ENCODE data around the gene NXF3. TPM values are rescaled to one million over a fixed set of nuclear protein-coding genes. Genes with fewer than 3 reads are reported as not detected.
"Not testable (repeated sequence)": the region's sequence is repeated elsewhere in the genome, so short reads cannot be mapped to it uniquely, and the experiment has no call there.

Gene NXF3
- polyA plus RNA-seq, 1 experiment = not detected

DNA sequence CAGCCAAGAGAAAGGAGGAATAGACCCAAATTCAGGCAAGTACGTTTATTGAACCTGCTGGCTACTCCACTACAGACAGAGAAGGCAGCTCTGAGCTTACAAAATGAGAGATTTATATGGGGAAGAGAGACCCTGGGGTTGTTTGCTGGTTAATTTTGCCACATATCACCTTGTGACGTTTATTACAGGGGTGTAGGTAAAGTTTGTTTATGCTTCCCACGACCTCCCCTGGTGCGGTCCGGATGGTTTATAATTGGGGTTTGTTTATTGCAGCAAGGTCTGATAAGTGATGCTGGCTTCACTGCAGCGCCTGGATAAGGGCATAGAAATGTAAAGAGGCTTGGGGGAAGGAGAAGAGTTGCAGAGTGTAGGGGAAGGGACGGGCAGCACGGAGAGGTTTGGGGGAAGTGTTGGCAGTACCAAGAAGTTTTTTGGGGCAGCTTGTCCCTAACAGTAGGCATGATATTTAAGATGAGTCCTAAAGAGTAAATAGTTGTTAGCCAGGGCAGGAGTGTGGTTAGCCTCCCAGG is 41.6 kb downstream of the NXF3 start:
- ChIA-PET POLR2A (no interaction called here), CTCF (no interaction called here)
- Histone ChIP-seq H3K4me3 (ENCODE audit: low read depth, low read length) (no peak overlapping the region), H3K27me3 (ENCODE audit: control insufficient read depth, insufficient read depth, low read length) (no peaks in the 10 kb centered on the region), H3K27ac (ENCODE audit: low read depth, low read length) (no peak overlapping the region), H3K9me3 (ENCODE audit: control insufficient read depth, insufficient read depth, low read length) (no peaks in the 10 kb centered on the region)
- no peak for DNase-seq (ENCODE audit: low read depth, low spot score)
- TF ChIP-seq, protein P1, sequence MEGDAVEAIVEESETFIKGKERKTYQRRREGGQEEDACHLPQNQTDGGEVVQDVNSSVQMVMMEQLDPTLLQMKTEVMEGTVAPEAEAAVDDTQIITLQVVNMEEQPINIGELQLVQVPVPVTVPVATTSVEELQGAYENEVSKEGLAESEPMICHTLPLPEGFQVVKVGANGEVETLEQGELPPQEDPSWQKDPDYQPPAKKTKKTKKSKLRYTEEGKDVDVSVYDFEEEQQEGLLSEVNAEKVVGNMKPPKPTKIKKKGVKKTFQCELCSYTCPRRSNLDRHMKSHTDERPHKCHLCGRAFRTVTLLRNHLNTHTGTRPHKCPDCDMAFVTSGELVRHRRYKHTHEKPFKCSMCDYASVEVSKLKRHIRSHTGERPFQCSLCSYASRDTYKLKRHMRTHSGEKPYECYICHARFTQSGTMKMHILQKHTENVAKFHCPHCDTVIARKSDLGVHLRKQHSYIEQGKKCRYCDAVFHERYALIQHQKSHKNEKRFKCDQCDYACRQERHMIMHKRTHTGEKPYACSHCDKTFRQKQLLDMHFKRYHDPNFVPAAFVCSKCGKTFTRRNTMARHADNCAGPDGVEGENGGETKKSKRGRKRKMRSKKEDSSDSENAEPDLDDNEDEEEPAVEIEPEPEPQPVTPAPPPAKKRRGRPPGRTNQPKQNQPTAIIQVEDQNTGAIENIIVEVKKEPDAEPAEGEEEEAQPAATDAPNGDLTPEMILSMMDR (IDR thresholded peaks at IDR 0.05; ENCODE audit: low read depth, low read length) = no peak

DNA sequence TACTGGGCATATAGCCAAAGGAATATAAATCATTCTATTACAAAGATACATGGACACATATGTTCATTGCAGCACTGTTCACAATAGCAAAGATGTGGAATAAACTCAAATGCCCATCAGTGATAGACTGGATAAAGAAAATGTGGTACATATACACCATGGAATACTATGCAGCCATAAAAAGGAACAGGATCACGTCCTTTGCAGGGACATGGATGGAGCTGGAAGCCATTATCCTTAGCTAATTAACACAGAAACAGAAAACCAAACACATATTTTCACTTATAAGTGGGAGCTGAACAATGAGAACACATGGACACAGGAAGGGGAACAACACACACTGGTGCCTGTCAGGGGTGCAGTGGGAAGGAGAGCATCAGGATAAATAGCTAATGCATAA is 59.6 kb downstream of the NXF3 start:
- H3K27me3 ChIP-seq (ENCODE audit: control insufficient read depth, insufficient read depth, low read length); POLR2A ChIA-PET; CTCF ChIA-PET; H3K4me3 ChIP-seq (ENCODE audit: low read depth, low read length); H3K9me3 ChIP-seq (ENCODE audit: control insufficient read depth, insufficient read depth, low read length); H3K27ac ChIP-seq (ENCODE audit: low read depth, low read length); DNase-seq (ENCODE audit: low read depth, low spot score): not testable (repeated sequence)

Other genes with a start within 250 kb of the NXF3 start
- gene RAB40AL, start 155.9 kb downstream of the NXF3 start, polyA plus RNA-seq (2011; rRNA removed) = 0.21 and 0.42 TPM in 2 replicates
- gene BEX1, start 29.0 kb downstream of the NXF3 start, polyA plus RNA-seq (2011; rRNA removed) = 0.26 and 0.66 TPM in 2 replicates
- gene BEX4, start 122.0 kb upstream of the NXF3 start, polyA plus RNA-seq (2011; rRNA removed) = 14.4 and 21.1 TPM in 2 replicates
- gene TCEAL8, start 162.0 kb upstream of the NXF3 start, polyA plus RNA-seq (2011; rRNA removed) = 98.3 and 147 TPM in 2 replicates
- not detected in 2 replicates for gene TCEAL5, start 183.6 kb upstream of the NXF3 start, polyA plus RNA-seq (2011; rRNA removed)
- gene BEX2, start 217.8 kb upstream of the NXF3 start, polyA plus RNA-seq (2011; rRNA removed) = 0.14 and 0.25 TPM in 2 replicates
- gene TCEAL7, start 237.1 kb upstream of the NXF3 start, polyA plus RNA-seq (2011; rRNA removed) = 35.8 and 49.5 TPM in 2 replicates

All from AG04450 (cell line).